Measurements from ENCODE around the gene CRYBG1. TPM values are rescaled to one million over a fixed set of nuclear protein-coding genes. Genes with fewer than 3 reads are reported as not detected.
"Not testable (repeated sequence)": the region's sequence is repeated elsewhere in the genome, so short reads cannot be mapped to it uniquely, and the experiment has no call there.

CRYBG1 gene
- total RNA-seq, 1 experiment from 2014 or later = 0.66 TPM

- Histone ChIP-seq H3K36me3 (replicated peaks; ENCODE audit: control insufficient read depth, insufficient read depth, low read length) (no peaks in the 10 kb centered on the region), H3K27me3 (ENCODE audit: control insufficient read depth, insufficient read depth, low read length) (peaks cover 66% of the 10 kb centered on the region), H3K4me3 (ENCODE audit: insufficient read depth, low read depth, low read length) (peak overlapping the region; percentile 52)
- peak; percentile 65 for DNase-seq
Measured at GRCh38 chr6:106509420-106510089, 149.0 kb downstream of the CRYBG1 start.

GRCh38 chr6:106510090-106510970 is 149.8 kb downstream of the CRYBG1 start:
- Histone ChIP-seq H3K36me3 (replicated peaks; ENCODE audit: control insufficient read depth, insufficient read depth, low read length) (no peaks in the 10 kb centered on the region), H3K27me3 (ENCODE audit: control insufficient read depth, insufficient read depth, low read length) (peaks cover 66% of the 10 kb centered on the region), H3K4me3 (ENCODE audit: insufficient read depth, low read depth, low read length) (peak overlapping the region; percentile 52)
- peak; percentile 78 for DNase-seq

GRCh38 chr6:106511288-106512047 is 151.0 kb downstream of the CRYBG1 start:
- no peaks in the 10 kb centered on the region for H3K36me3 ChIP-seq (replicated peaks; ENCODE audit: control insufficient read depth, insufficient read depth, low read length)
- DNase-seq = peak; percentile 80
- H3K27me3 ChIP-seq (ENCODE audit: control insufficient read depth, insufficient read depth, low read length) = peaks cover 66% of the 10 kb centered on the region
- peak overlapping the region; percentile 47 for H3K4me3 ChIP-seq (ENCODE audit: insufficient read depth, low read depth, low read length)

- no peaks in the 10 kb centered on the region for H3K36me3 ChIP-seq (replicated peaks; ENCODE audit: control insufficient read depth, insufficient read depth, low read length)
- H3K27me3 ChIP-seq (ENCODE audit: control insufficient read depth, insufficient read depth, low read length) = peaks cover 65% of the 10 kb centered on the region
- H3K4me3 ChIP-seq (ENCODE audit: insufficient read depth, low read depth, low read length) = peak overlapping the region; percentile 47
- peak; percentile 76 for DNase-seq
Measured at GRCh38 chr6:106512048-106512967, 151.8 kb downstream of the CRYBG1 start.

- Histone ChIP-seq H3K4me3 (ENCODE audit: insufficient read depth, low read depth, low read length) (peak overlapping the region; percentile 47), H3K36me3 (replicated peaks; ENCODE audit: control insufficient read depth, insufficient read depth, low read length) (no peaks in the 10 kb centered on the region), H3K27me3 (ENCODE audit: control insufficient read depth, insufficient read depth, low read length) (peaks cover 63% of the 10 kb centered on the region)
- no peak for DNase-seq
Measured at GRCh38 chr6:106512968-106513574, 152.6 kb downstream of the CRYBG1 start.

- Histone ChIP-seq H3K4me3 (ENCODE audit: insufficient read depth, low read depth, low read length) (no peak overlapping the region), H3K27me3 (ENCODE audit: control insufficient read depth, insufficient read depth, low read length) (peaks cover 55% of the 10 kb centered on the region), H3K36me3 (replicated peaks; ENCODE audit: control insufficient read depth, insufficient read depth, low read length) (no peaks in the 10 kb centered on the region)
- no peak for DNase-seq
Measured at GRCh38 chr6:106513808-106514582, 153.5 kb downstream of the CRYBG1 start.

GRCh38 chr6:106514583-106514885 is 154.0 kb downstream of the CRYBG1 start:
- peaks cover 50% of the 10 kb centered on the region for H3K27me3 ChIP-seq (ENCODE audit: control insufficient read depth, insufficient read depth, low read length)
- DNase-seq = no peak
- H3K36me3 ChIP-seq (replicated peaks; ENCODE audit: control insufficient read depth, insufficient read depth, low read length) = no peaks in the 10 kb centered on the region
- no peak overlapping the region for H3K4me3 ChIP-seq (ENCODE audit: insufficient read depth, low read depth, low read length)

GRCh38 chr6:106515582-106515981 is 155.1 kb downstream of the CRYBG1 start:
- H3K27me3 ChIP-seq (ENCODE audit: control insufficient read depth, insufficient read depth, low read length) = peaks cover 39% of the 10 kb centered on the region
- not testable (repeated sequence) for H3K4me3 ChIP-seq (ENCODE audit: insufficient read depth, low read depth, low read length); H3K36me3 ChIP-seq (replicated peaks; ENCODE audit: control insufficient read depth, insufficient read depth, low read length); DNase-seq

- Histone ChIP-seq H3K27me3 (ENCODE audit: control insufficient read depth, insufficient read depth, low read length) (peaks cover 29% of the 10 kb centered on the region), H3K4me3 (ENCODE audit: insufficient read depth, low read depth, low read length) (no peak overlapping the region), H3K36me3 (replicated peaks; ENCODE audit: control insufficient read depth, insufficient read depth, low read length) (no peaks in the 10 kb centered on the region)
- no peak for DNase-seq
Measured at GRCh38 chr6:106516616-106517015, 156.1 kb downstream of the CRYBG1 start.

- H3K27me3 ChIP-seq (ENCODE audit: control insufficient read depth, insufficient read depth, low read length) = peaks cover 18% of the 10 kb centered on the region
- H3K4me3 ChIP-seq (ENCODE audit: insufficient read depth, low read depth, low read length) = no peak overlapping the region
- no peak for DNase-seq
- H3K36me3 ChIP-seq (replicated peaks; ENCODE audit: control insufficient read depth, insufficient read depth, low read length) = no peaks in the 10 kb centered on the region
Measured at GRCh38 chr6:106517706-106518105, 157.2 kb downstream of the CRYBG1 start.

- DNase-seq = no peak
- H3K27me3 ChIP-seq (ENCODE audit: control insufficient read depth, insufficient read depth, low read length) = peaks cover 8% of the 10 kb centered on the region; the same call in 1 of the 2 replicates
- H3K36me3 ChIP-seq (replicated peaks; ENCODE audit: control insufficient read depth, insufficient read depth, low read length) = no peaks in the 10 kb centered on the region
- no peak overlapping the region for H3K4me3 ChIP-seq (ENCODE audit: insufficient read depth, low read depth, low read length)
Measured at GRCh38 chr6:106518748-106519147, 158.2 kb downstream of the CRYBG1 start.

- no peak overlapping the region for H3K4me3 ChIP-seq (ENCODE audit: insufficient read depth, low read depth, low read length)
- H3K36me3 ChIP-seq (replicated peaks; ENCODE audit: control insufficient read depth, insufficient read depth, low read length) = no peaks in the 10 kb centered on the region
- no peaks in the 10 kb centered on the region; the same call in 1 of the 2 replicates for H3K27me3 ChIP-seq (ENCODE audit: control insufficient read depth, insufficient read depth, low read length)
- DNase-seq = no peak
Measured at GRCh38 chr6:106519460-106520394, 159.2 kb downstream of the CRYBG1 start.

Data from H7 (cell line).